Prostate gland (tissue), 2 donors: ENCODE measurements around the gene CHST5. TPM values are rescaled to one million over a fixed set of nuclear protein-coding genes. Genes with fewer than 3 reads are reported as not detected.

ENCODE experiments used
- DNase-seq: peaks from one replicate; pipeline ENCODE4 v3.0.0-alpha.2; 2019; ENCODE audit warnings: low spot score
- H3K27ac ChIP-seq, 2 donors: fragments of 200-600 bp; sonication (generic); 2 replicates each; pipeline ENCODE4 v1.5.1; 2017 to 2019
- H3K27me3 ChIP-seq: fragments of 200-600 bp; sonication (generic); replicated peaks from 2 replicates; pipeline ENCODE4 v1.5.1; 2019; ENCODE audit not compliant: insufficient read depth
- H3K36me3 ChIP-seq, 2 donors: fragments of 200-600 bp; sonication (generic); 1 replicate in 1 of 2; 2 replicates in 1 of 2; pipeline versions ENCODE4 v1.5.1 to v1.8.1; 2017 to 2019
- H3K4me1 ChIP-seq: fragments of 200-600 bp; sonication (generic); replicated peaks from 2 replicates; pipeline ENCODE4 v1.5.1; 2019
- H3K4me3 ChIP-seq, 2 donors: fragments of 200-600 bp; sonication (generic); 2 replicates each; pipeline ENCODE4 v1.5.1; 2017 to 2019
- H3K9me3 ChIP-seq: fragments of 200-600 bp; sonication (generic); 2 replicates; pipeline ENCODE4 v1.5.1; 2017
- CTCF ChIP-seq, 4 experiments: fragments of 200-600 bp in 2 of 4; fragments of 450-650 bp in 2 of 4; sonication (generic) in 2 of 4; IDR thresholded peaks; 1 replicate in 3 of 4; 2 replicates in 1 of 4; pipeline ENCODE4 v1.5.1; 2016 to 2019; ENCODE audit warnings: antibody characterized with exemption in 4 of 4, mild to moderate bottlenecking in 2 of 4, moderate library complexity in 2 of 4
- POLR2A ChIP-seq: fragments of 450-650 bp; IDR thresholded peaks from one replicate; pipeline ENCODE4 v1.6.1; 2016; ENCODE audit warnings: antibody characterized with exemption, mild to moderate bottlenecking
- POLR2AphosphoS5 ChIP-seq: sonication (generic); formaldehyde crosslinking; IDR thresholded peaks from one replicate; pipeline ENCODE4 v1.6.1; 2017; ENCODE audit warnings: antibody characterized with exemption
- WGBS: methylation state at CpG from one replicate; pipeline ENCODE4 v1.1.5; 2018; 5-methylcytosine and 5-hydroxymethylcytosine counted together
- intact Hi-C: fragments of 100-400 bp; cut with DNase I; formaldehyde crosslinking; loops from one replicate; pipeline ENCODE4 v1.14.2; 2022
- total RNA-seq, 2 donors: library from RNA; depleted of rRNA; stranded (reverse); fragments of >200 nt; gene quantifications; one replicate each; pipeline ENCODE4 v1.1.0, GENCODE V29; 2016

CHST5 gene
- total RNA-seq, 2 donors from 2014 or later = 0.23 TPM; not detected in 1

- Histone ChIP-seq H3K27me3 (no peaks in the 10 kb centered on the region), H3K27ac (no peak overlapping the region), H3K4me1 (no peaks in the 10 kb centered on the region), H3K36me3 (no peaks in the 10 kb centered on the region), H3K9me3 (no peaks in the 10 kb centered on the region), H3K4me3 (no peak overlapping the region)
- no peak for DNase-seq
- TF ChIP-seq POLR2AphosphoS5 (no peak), CTCF (IDR thresholded peaks at IDR 0.05) (no peak), POLR2A (no peak)
- 94% methylated on average over 47 of the region's 47 CpGs for WGBS
- intact Hi-C loops = loop anchor here (10.0 kb wide), 1 partner anchor 145 kb away; the partner anchor contains the start of gene ADAT1
These were observed 56.4 kb downstream of the CHST5 start for GRCh38 chr16:75479421-75479990.

Other genes starting within 250 kb of the CHST5 start
- gene CFDP1, start 102.6 kb downstream of the CHST5 start, total RNA-seq = 100 to 1,000 TPM in 1 of 2 donors, 10 to 100 TPM in 1; 67.9 to 101 TPM
- 10 to 100 TPM; 21.5 to 35.9 TPM for gene TMEM170A, start 71.4 kb downstream of the CHST5 start, total RNA-seq
- gene CHST6, start 40.7 kb downstream of the CHST5 start, total RNA-seq = 1 to 10 TPM in 1 of 2 donors, under 1 TPM in 1; 0.23 to 9.5 TPM
- gene TMEM231, start 20.1 kb upstream of the CHST5 start, total RNA-seq = 10 to 100 TPM in 1 of 2 donors, 1 to 10 TPM in 1; 7.7 to 17.2 TPM
- 100 to 1,000 TPM; 107 to 169 TPM for gene GABARAPL2, start 30.3 kb upstream of the CHST5 start, total RNA-seq
- gene ADAT1, start 87.2 kb upstream of the CHST5 start, total RNA-seq = 10 to 100 TPM; 49.1 to 66.0 TPM
- gene KARS1, start 111.6 kb upstream of the CHST5 start, total RNA-seq = 100 to 1,000 TPM in 1 of 2 donors, 10 to 100 TPM in 1; 89.4 to 145 TPM
- gene TERF2IP, start 111.7 kb upstream of the CHST5 start, total RNA-seq = 100 to 1,000 TPM in 1 of 2 donors, 10 to 100 TPM in 1; 89.7 to 116 TPM
- gene CPHXL2, start 140.9 kb upstream of the CHST5 start, total RNA-seq = not detected
- gene DUXB, start 165.4 kb upstream of the CHST5 start, total RNA-seq = not detected
- not detected for gene CPHXL, start 190.4 kb upstream of the CHST5 start, total RNA-seq